Mesenchymal stem cell (in vitro differentiated cells and primary cell): Measurements from ENCODE around the gene ZNF446.
"Not testable (repeated sequence)": the region's sequence is repeated elsewhere in the genome, so short reads cannot be mapped to it uniquely, and the experiment has no call there.

Experiments
- DNase-seq: peaks from one replicate; pipeline ENCODE4 v3.0.0-alpha.2; 2013
- H2AFZ ChIP-seq: one replicate; pipeline ENCODE4 v1.6.1; 2013; ENCODE audit warnings: low read depth, mild to moderate bottlenecking, control low read depth, inconsistent platforms, low read length, moderate library complexity
- H2AK5ac ChIP-seq: 2 replicates; pipeline ENCODE4 v1.6.1; 2013; ENCODE audit warnings: low read length, moderate library complexity, mild to moderate bottlenecking, inconsistent platforms; ENCODE audit not compliant: severe bottlenecking
- H2BK120ac ChIP-seq: one replicate; pipeline ENCODE4 v1.6.1; 2013; ENCODE audit warnings: low read depth, mild to moderate bottlenecking, inconsistent platforms, low read length, moderate library complexity
- H2BK12ac ChIP-seq, 2 experiments: one replicate each; pipeline ENCODE4 v1.6.1; 2013; ENCODE audit warnings: inconsistent platforms in 2 of 2, low read length in 2 of 2, mild to moderate bottlenecking in 2 of 2, moderate library complexity in 2 of 2, control low read depth in 1 of 2
- H2BK15ac ChIP-seq: one replicate; pipeline ENCODE4 v1.6.1; 2013; ENCODE audit warnings: mild to moderate bottlenecking, low read depth, inconsistent platforms; ENCODE audit not compliant: poor library complexity, severe bottlenecking
- H2BK5ac ChIP-seq: 2 replicates; pipeline ENCODE4 v1.6.1; 2013; ENCODE audit warnings: low read depth, mild to moderate bottlenecking, low read length, control low read depth, inconsistent platforms; ENCODE audit not compliant: poor library complexity, severe bottlenecking
- H3K14ac ChIP-seq, 2 experiments: one replicate each; pipeline ENCODE4 v1.6.1; 2013; ENCODE audit warnings: inconsistent platforms in 2 of 2, low read length in 2 of 2, control low read depth in 1 of 2, mild to moderate bottlenecking in 1 of 2, moderate library complexity in 1 of 2
- H3K18ac ChIP-seq, 2 experiments: one replicate each; pipeline ENCODE4 v1.6.1; 2013; ENCODE audit warnings: inconsistent platforms in 2 of 2, low read length in 2 of 2, control low read depth in 1 of 2, low read depth in 1 of 2, mild to moderate bottlenecking in 1 of 2
- H3K23ac ChIP-seq, 2 experiments: one replicate each; pipeline ENCODE4 v1.6.1; 2013; ENCODE audit warnings: inconsistent platforms in 2 of 2, low read length in 2 of 2, mild to moderate bottlenecking in 2 of 2, moderate library complexity in 2 of 2, control low read depth in 1 of 2
- H3K27ac ChIP-seq: 2 replicates; pipeline ENCODE4 v1.5.1; 2013; ENCODE audit warnings: mild to moderate bottlenecking, moderate library complexity, low read length, control low read depth, inconsistent platforms; ENCODE audit not compliant: poor library complexity, severe bottlenecking
- H3K27me3 ChIP-seq, 2 experiments: 2 replicates each; pipeline versions ENCODE4 v1.6.1 to v1.7.0; 2013; ENCODE audit warnings: low read length in 2 of 2, mild to moderate bottlenecking in 2 of 2, moderate library complexity in 2 of 2, control low read depth in 1 of 2, inconsistent platforms in 1 of 2; ENCODE audit not compliant: control insufficient read depth in 1 of 2, insufficient read depth in 1 of 2
- H3K36me3 ChIP-seq, 2 experiments: 2 replicates each; pipeline versions ENCODE4 v1.6.1 to v1.7.0; 2013; ENCODE audit warnings: low read length in 2 of 2, control low read depth in 1 of 2, inconsistent platforms in 1 of 2, low read depth in 1 of 2, mild to moderate bottlenecking in 1 of 2; ENCODE audit not compliant: insufficient read depth in 2 of 2, control insufficient read depth in 1 of 2
- H3K4ac ChIP-seq, 2 experiments: one replicate each; pipeline ENCODE4 v1.6.1; 2013; ENCODE audit warnings: inconsistent platforms in 2 of 2, low read length in 2 of 2, mild to moderate bottlenecking in 2 of 2, moderate library complexity in 2 of 2, control low read depth in 1 of 2, low read depth in 1 of 2
- H3K4me1 ChIP-seq: 2 replicates; pipeline ENCODE4 v1.6.1; 2013; ENCODE audit warnings: low read depth, low read length, control low read depth; ENCODE audit not compliant: control insufficient read depth, insufficient read depth
- H3K4me2 ChIP-seq: 2 replicates; pipeline ENCODE4 v1.6.1; 2013; ENCODE audit warnings: low read length, mild to moderate bottlenecking, inconsistent platforms; ENCODE audit not compliant: poor library complexity, severe bottlenecking
- H3K4me3 ChIP-seq, 2 experiments: 2 replicates each; pipeline versions ENCODE4 v1.5.1 to v1.7.0; 2013; ENCODE audit warnings: low read length in 2 of 2, mild to moderate bottlenecking in 2 of 2, control low read depth in 1 of 2, low read depth in 1 of 2; ENCODE audit not compliant: insufficient read depth in 1 of 2
- H3K79me1 ChIP-seq: replicated peaks from 2 replicates; pipeline ENCODE4 v1.6.1; 2013; ENCODE audit warnings: mild to moderate bottlenecking, control low read depth, low read length, inconsistent platforms; ENCODE audit not compliant: poor library complexity, severe bottlenecking
- H3K9ac ChIP-seq: 2 replicates; pipeline ENCODE4 v1.7.0; 2013; ENCODE audit warnings: mild to moderate bottlenecking, low read length, moderate library complexity
- H3K9me3 ChIP-seq: 2 replicates; pipeline ENCODE4 v1.7.0; 2013; ENCODE audit warnings: mild to moderate bottlenecking, low read length; ENCODE audit not compliant: control insufficient read depth
- H4K8ac ChIP-seq: one replicate; pipeline ENCODE4 v1.6.1; 2013; ENCODE audit warnings: inconsistent platforms, mild to moderate bottlenecking, low read length, moderate library complexity
- H4K91ac ChIP-seq: one replicate; pipeline ENCODE4 v1.6.1; 2013; ENCODE audit warnings: mild to moderate bottlenecking, low read length, inconsistent platforms
- WGBS: methylation state at CpG from one replicate; pipeline ENCODE4 v1.1.7; 2013; ENCODE audit warnings: mixed read lengths; 5-methylcytosine and 5-hydroxymethylcytosine counted together

ZNF446 gene

GRCh38 chr19:58482372-58482771 is 6.2 kb downstream of the ZNF446 start:
- Histone ChIP-seq H3K4me3 (no peak overlapping the region), H4K8ac (no peak overlapping the region), H3K4me1 (peaks cover under 1% of the 10 kb centered on the region), H3K36me3 (peaks cover 36 to 43% of the 10 kb centered on the region in 2 experiments), H3K9ac (no peak overlapping the region), H3K27me3 (no peaks in the 10 kb centered on the region), H3K9me3 (no peaks in the 10 kb centered on the region), H3K14ac (no peak overlapping the region), H2BK12ac (no peak overlapping the region), H3K4ac (no peak overlapping the region), H2AFZ (no peak overlapping the region), H3K27ac (no peak overlapping the region), H2BK120ac (no peak overlapping the region), H2BK5ac (no peak overlapping the region), H3K23ac (no peak overlapping the region), H3K18ac (no peak overlapping the region), H3K4me2 (no peak overlapping the region), H2AK5ac (no peak overlapping the region), H3K79me1 (peaks cover 3% of the 10 kb centered on the region), H4K91ac (no peak overlapping the region), H2BK15ac (no peak overlapping the region)
- 98% methylated on average over 6 of the region's 7 CpGs for WGBS
- no peak for DNase-seq

- no peak overlapping the region for H2BK12ac ChIP-seq
- H3K9me3 ChIP-seq: no peaks in the 10 kb centered on the region
- no peak overlapping the region for H3K23ac ChIP-seq
- H3K36me3 ChIP-seq: peaks cover 29 to 33% of the 10 kb centered on the region in 2 experiments
- no peak overlapping the region for H3K18ac ChIP-seq
- no peaks in the 10 kb centered on the region for H3K27me3 ChIP-seq
- H3K14ac ChIP-seq: no peak overlapping the region
- H4K8ac ChIP-seq: no peak overlapping the region
- no peak overlapping the region for H3K4me3 ChIP-seq
- no peak overlapping the region for H3K27ac ChIP-seq
- no peak overlapping the region for H4K91ac ChIP-seq
- no peaks in the 10 kb centered on the region for H3K4me1 ChIP-seq
- no peak overlapping the region for H3K9ac ChIP-seq
- WGBS: no CpG with 5 or more reads among the region's 2 CpGs
- H2BK5ac ChIP-seq: no peak overlapping the region
- no peak for DNase-seq
- H3K4me2 ChIP-seq: no peak overlapping the region
- H2AFZ ChIP-seq: no peak overlapping the region
- no peak overlapping the region for H2BK15ac ChIP-seq
- H2AK5ac ChIP-seq: no peak overlapping the region
- peaks cover 3% of the 10 kb centered on the region for H3K79me1 ChIP-seq
- H2BK120ac ChIP-seq: no peak overlapping the region
- H3K4ac ChIP-seq: no peak overlapping the region
These were observed 7.6 kb downstream of the ZNF446 start for GRCh38 chr19:58483776-58484175.

GRCh38 chr19:58484349-58484748 is 8.2 kb downstream of the ZNF446 start:
- not testable (repeated sequence) for H2BK15ac ChIP-seq, H3K79me1 ChIP-seq, H3K27ac ChIP-seq, H2AK5ac ChIP-seq, H4K8ac ChIP-seq, H3K4me1 ChIP-seq, H3K27me3 ChIP-seq, H3K23ac ChIP-seq, H3K4me3 ChIP-seq, H3K9ac ChIP-seq, H3K14ac ChIP-seq, H3K4ac ChIP-seq, H3K18ac ChIP-seq, DNase-seq, H2BK120ac ChIP-seq, H2AFZ ChIP-seq, H3K9me3 ChIP-seq, H2BK12ac ChIP-seq, H3K4me2 ChIP-seq, H4K91ac ChIP-seq, H2BK5ac ChIP-seq
- 96% methylated on average over 4 of the region's 5 CpGs for WGBS
- peaks cover 23 to 28% of the 10 kb centered on the region in 2 experiments for H3K36me3 ChIP-seq

- Histone ChIP-seq H2AK5ac (no peak overlapping the region), H3K79me1 (peaks cover 1% of the 10 kb centered on the region), H3K23ac (no peak overlapping the region), H3K36me3 (peaks cover 0 to 4% of the 10 kb centered on the region in 2 experiments), H3K14ac (no peak overlapping the region), H3K4me3 (no peak overlapping the region), H4K91ac (no peak overlapping the region), H2BK12ac (no peak overlapping the region), H2AFZ (no peak overlapping the region), H3K27me3 (no peaks in the 10 kb centered on the region), H3K9ac (no peak overlapping the region), H3K9me3 (no peaks in the 10 kb centered on the region), H4K8ac (no peak overlapping the region), H3K4ac (no peak overlapping the region), H2BK120ac (no peak overlapping the region), H2BK5ac (no peak overlapping the region), H3K27ac (no peak overlapping the region), H3K4me1 (no peaks in the 10 kb centered on the region), H3K18ac (no peak overlapping the region), H2BK15ac (no peak overlapping the region), H3K4me2 (no peak overlapping the region)
- DNase-seq: no peak
- 93% methylated on average over 5 of the region's 5 CpGs for WGBS
These were observed 15.2 kb downstream of the ZNF446 start for GRCh38 chr19:58491393-58491792.
